Loucy (cell line): ENCODE data around the gene SCFD2.
"Not testable (repeated sequence)": the region's sequence is repeated elsewhere in the genome, so short reads cannot be mapped to it uniquely, and the experiment has no call there.

Experiments
- EZH2phosphoT487 ChIP-seq: fragments of 200-600 bp; IDR thresholded peaks from 2 replicates; pipeline ENCODE4 v1.6.1; 2018; ENCODE audit warnings: antibody characterized with exemption, mild to moderate bottlenecking, moderate library complexity, borderline replicate concordance
- TF ChIP-seq, protein P1 (sequence below): fragments of 200-600 bp; sonication (generic); conservative IDR thresholded peaks from 2 replicates; pipeline ENCODE4 v1.5.1; 2014; ENCODE audit warnings: mild to moderate bottlenecking, antibody characterized with exemption, low read length

DNA sequence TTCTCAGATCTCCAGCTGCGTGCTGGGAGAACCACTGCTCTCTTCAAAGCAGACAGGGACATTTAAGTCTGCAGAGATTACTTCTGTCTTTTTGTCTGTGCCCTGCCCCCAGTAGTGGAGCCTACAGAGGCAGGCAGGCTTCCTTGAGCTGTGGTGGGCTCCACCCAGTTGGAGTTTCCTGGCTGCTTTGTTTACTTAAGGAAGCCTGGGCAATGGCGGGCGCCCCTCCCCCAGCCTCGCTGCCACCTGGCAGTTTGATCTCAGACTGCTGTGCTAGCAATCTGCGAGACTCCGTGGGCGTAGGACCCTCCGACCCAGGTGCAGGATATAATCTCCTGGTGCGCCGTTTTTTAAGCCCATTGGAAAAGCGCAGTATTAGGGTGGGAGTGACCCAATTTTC, 43.6 kb upstream of the SCFD2 start:
- TF ChIP-seq, protein P1, sequence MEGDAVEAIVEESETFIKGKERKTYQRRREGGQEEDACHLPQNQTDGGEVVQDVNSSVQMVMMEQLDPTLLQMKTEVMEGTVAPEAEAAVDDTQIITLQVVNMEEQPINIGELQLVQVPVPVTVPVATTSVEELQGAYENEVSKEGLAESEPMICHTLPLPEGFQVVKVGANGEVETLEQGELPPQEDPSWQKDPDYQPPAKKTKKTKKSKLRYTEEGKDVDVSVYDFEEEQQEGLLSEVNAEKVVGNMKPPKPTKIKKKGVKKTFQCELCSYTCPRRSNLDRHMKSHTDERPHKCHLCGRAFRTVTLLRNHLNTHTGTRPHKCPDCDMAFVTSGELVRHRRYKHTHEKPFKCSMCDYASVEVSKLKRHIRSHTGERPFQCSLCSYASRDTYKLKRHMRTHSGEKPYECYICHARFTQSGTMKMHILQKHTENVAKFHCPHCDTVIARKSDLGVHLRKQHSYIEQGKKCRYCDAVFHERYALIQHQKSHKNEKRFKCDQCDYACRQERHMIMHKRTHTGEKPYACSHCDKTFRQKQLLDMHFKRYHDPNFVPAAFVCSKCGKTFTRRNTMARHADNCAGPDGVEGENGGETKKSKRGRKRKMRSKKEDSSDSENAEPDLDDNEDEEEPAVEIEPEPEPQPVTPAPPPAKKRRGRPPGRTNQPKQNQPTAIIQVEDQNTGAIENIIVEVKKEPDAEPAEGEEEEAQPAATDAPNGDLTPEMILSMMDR: not testable (repeated sequence)
- TF ChIP-seq EZH2phosphoT487: not testable (repeated sequence)
